Thymus (tissue), 11 donors: ENCODE results near the gene TSR1. TPM values are rescaled to one million over a fixed set of nuclear protein-coding genes. Genes with fewer than 3 reads are reported as not detected.

Experiments
- DNase-seq, 9 donors: peaks; one replicate each; pipeline ENCODE4 v3.0.0-alpha.2; 2013; ENCODE audit warnings: low spot score in 9 of 9, low read depth in 6 of 9, missing footprints in 1 of 9
- H3K27ac ChIP-seq, 2 donors: one replicate each; pipeline ENCODE4 v1.5.1; 2013; ENCODE audit warnings: control low read depth in 1 of 2, low read depth in 1 of 2, low read length in 1 of 2, mild to moderate bottlenecking in 1 of 2, moderate library complexity in 1 of 2
- H3K27me3 ChIP-seq, 2 donors: one replicate each; pipeline ENCODE4 v1.5.1; 2013; ENCODE audit warnings: low read length in 1 of 2; ENCODE audit not compliant: control insufficient read depth in 2 of 2, insufficient read depth in 1 of 2
- H3K36me3 ChIP-seq, 2 donors: one replicate each; pipeline ENCODE4 v1.5.1; 2013; ENCODE audit warnings: low read length in 1 of 2, mild to moderate bottlenecking in 1 of 2, moderate library complexity in 1 of 2; ENCODE audit not compliant: control insufficient read depth in 2 of 2, insufficient read depth in 2 of 2
- H3K4me1 ChIP-seq, 2 donors: one replicate each; pipeline ENCODE4 v1.5.1; 2013; ENCODE audit warnings: low read length in 2 of 2; ENCODE audit not compliant: control insufficient read depth in 2 of 2, insufficient read depth in 2 of 2
- H3K4me3 ChIP-seq, 2 donors: one replicate each; pipeline ENCODE4 v1.5.1; 2013; ENCODE audit warnings: low read length in 2 of 2, control low read depth in 1 of 2, mild to moderate bottlenecking in 1 of 2
- H3K9me3 ChIP-seq, 2 donors: one replicate each; pipeline ENCODE4 v1.5.1; 2013; ENCODE audit warnings: low read length in 1 of 2, mild to moderate bottlenecking in 1 of 2; ENCODE audit not compliant: control insufficient read depth in 2 of 2, insufficient read depth in 1 of 2
- WGBS: extraction: QIAGEN DNeasy Blood & Tissue Kit; methylation state at CpG from one replicate; pipeline ENCODE4 v1.1.7; 2013; 5-methylcytosine and 5-hydroxymethylcytosine counted together
- polyA plus RNA-seq: library from polyadenylated mRNA; stranded (reverse); fragments of 200-250 nt; gene quantifications from one replicate; pipeline ENCODE4 v1.2.3, GENCODE V29; 2013
- total RNA-seq: library from RNA; stranded (reverse); fragments of 120-200 nt; gene quantifications from one replicate; pipeline ENCODE4 v1.2.4, GENCODE V29; 2013
- donor health status: healthy.

Gene TSR1
- total and polyA plus RNA-seq, 2 donors: 12.4 to 18.3 TPM

GRCh38 chr17:2363851-2364762 lies 27.9 kb upstream of the TSR1 start:
- H3K9me3 ChIP-seq: no peaks in the 10 kb centered on the region
- no peak overlapping the region for H3K4me3 ChIP-seq
- DNase-seq: no peak
- peaks cover 28 to 44% of the 10 kb centered on the region in 2 donors for H3K36me3 ChIP-seq
- whole genome bisulfite sequencing: 92% methylated on average over 26 of the region's 26 CpGs
- no peaks in the 10 kb centered on the region for H3K4me1 ChIP-seq
- no peaks in the 10 kb centered on the region for H3K27me3 ChIP-seq
- H3K27ac ChIP-seq: no peak overlapping the region

DNA sequence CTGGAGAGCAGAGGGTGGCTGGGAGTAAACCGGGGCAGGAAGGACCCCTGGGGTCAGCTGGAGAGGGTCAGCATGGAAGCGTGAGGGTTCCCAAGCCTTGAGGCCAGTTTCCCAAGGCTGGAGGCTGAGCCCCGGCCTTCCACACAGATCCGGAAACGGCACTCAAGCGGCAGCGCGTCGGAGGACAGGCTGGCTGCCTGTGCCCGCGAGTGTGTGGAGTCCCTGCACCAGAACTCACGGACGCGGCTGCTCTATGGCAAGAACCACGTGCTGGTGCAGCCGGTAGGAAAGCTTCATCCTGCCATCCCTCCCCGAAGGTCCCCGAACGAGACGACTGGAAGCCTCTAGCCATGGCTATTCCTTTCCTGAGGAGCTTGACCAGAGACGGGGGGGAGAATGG lies 27.1 kb upstream of the TSR1 start:
- 97% methylated on average over 21 of the region's 21 CpGs for WGBS
- no peak overlapping the region for H3K27ac ChIP-seq
- no peaks in the 10 kb centered on the region for H3K27me3 ChIP-seq
- H3K36me3 ChIP-seq: peaks cover 28 to 44% of the 10 kb centered on the region in 2 donors
- no peak overlapping the region for H3K4me3 ChIP-seq
- H3K9me3 ChIP-seq: no peaks in the 10 kb centered on the region
- no peaks in the 10 kb centered on the region for H3K4me1 ChIP-seq
- no peak for DNase-seq

DNA sequence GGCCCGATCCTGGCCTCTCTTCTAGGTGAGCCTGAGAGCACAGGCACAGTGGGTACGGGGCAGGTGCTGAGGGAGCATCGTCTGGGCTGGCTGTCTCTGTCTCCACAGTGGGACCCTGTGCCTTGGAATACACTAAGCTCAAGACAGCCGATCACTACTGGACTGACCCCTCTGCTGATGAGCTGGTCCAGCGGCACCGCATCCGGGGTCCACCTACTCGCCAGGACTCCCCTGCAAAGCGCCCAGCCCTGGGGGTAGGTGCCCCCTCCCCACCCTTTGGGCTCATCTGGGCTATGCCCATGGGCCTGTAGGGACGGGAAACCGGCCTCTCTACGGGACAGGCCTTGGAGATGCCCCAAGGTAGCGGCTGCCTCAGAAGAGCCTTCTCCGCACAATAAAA lies 26.6 kb upstream of the TSR1 start:
- H3K27me3 ChIP-seq: no peaks in the 10 kb centered on the region
- H3K4me3 ChIP-seq: no peak overlapping the region
- peaks cover 28 to 44% of the 10 kb centered on the region in 2 donors for H3K36me3 ChIP-seq
- WGBS: 99% methylated on average over 14 of the region's 14 CpGs
- no peaks in the 10 kb centered on the region for H3K9me3 ChIP-seq
- no peaks in the 10 kb centered on the region for H3K4me1 ChIP-seq
- DNase-seq: no peak
- no peak overlapping the region for H3K27ac ChIP-seq

DNA sequence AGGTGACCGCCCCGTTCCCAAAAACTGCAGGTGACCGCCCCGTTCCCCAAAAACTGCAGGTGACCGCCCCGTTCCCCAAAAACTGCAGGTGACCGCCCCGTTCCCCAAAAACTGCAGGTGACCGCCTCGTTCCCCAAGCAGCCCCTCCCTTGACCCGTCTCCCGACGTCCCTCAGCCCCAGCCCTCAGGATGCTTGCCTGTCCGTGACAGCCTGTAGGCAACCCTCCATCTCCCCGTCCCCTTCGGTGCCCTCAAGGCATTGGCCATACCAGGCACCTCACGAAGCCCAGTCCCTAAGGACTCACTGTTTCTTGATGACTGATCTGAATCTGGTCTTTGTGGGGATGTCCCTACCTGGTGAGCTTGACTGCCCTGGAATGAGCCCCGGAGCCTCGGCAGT lies 26.2 kb upstream of the TSR1 start:
- H3K36me3 ChIP-seq: peaks cover 28 to 44% of the 10 kb centered on the region in 2 donors
- DNase-seq: no peak
- H3K27me3 ChIP-seq: no peaks in the 10 kb centered on the region
- WGBS: 94% methylated on average over 19 of the region's 19 CpGs
- H3K4me1 ChIP-seq: no peaks in the 10 kb centered on the region
- H3K27ac ChIP-seq: no peak overlapping the region
- H3K9me3 ChIP-seq: no peaks in the 10 kb centered on the region
- H3K4me3 ChIP-seq: no peak overlapping the region

DNA sequence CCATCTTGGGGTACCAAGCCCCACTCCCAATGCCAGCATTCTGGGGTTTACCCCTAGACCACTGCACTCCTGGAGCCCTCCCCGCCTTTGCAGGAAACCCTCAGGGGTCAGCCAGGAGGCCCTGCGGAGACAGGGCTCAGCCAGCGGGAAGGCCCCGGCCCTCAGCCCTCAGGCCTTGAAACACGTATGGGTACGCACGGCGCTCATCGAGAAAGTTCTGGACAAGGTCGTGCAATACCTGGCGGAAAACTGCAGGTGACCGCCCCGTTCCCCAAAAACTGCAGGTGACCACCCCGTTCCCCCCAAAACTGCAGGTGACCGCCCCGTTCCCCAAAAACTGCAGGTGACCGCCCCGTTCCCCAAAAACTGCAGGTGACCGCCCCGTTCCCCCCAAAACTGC lies 25.8 kb upstream of the TSR1 start:
- H3K27ac ChIP-seq: no peak overlapping the region
- no peak overlapping the region for H3K4me3 ChIP-seq
- no peak for DNase-seq
- no peaks in the 10 kb centered on the region for H3K4me1 ChIP-seq
- H3K9me3 ChIP-seq: no peaks in the 10 kb centered on the region
- H3K36me3 ChIP-seq: peaks cover 28 to 40% of the 10 kb centered on the region in 2 donors
- WGBS: 99% methylated on average over 20 of the region's 20 CpGs
- no peaks in the 10 kb centered on the region for H3K27me3 ChIP-seq

DNA sequence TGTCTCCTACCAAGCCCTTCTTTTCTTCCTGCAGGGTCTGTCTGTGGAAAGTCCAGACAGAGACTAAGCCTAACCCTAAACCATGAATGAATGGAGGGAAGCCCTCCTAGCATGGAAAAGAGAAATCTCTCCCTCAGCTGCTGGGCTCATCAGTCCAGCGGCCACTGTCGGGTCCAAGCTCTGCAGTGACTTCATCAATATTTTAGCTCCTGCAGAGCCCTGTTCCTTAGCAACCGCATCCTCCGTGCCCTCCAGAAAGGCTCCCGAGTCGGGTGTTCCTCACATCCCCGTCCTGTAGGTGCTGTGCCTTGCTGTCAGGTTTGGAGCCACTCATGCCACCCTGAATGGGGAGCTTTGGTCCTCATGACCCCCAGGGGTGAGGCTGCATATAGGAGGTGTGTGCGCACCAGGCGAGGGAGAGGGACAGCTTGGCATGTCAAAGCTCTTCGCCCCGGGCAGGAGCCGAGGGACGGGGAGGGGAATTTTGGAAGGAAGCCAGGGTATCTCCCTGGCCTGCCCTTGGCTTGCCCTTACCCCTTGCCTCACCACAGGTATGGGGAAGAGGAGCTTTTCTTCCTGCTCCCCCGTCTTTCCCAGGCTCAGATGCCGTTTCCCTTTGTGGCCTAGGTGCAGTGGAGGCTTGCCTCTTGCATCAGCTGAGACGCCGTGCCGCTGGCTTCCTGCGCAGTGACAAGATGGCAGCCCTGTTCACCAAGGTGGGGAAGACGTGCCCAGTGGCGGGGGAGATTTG lies 24.9 kb upstream of the TSR1 start:
- Histone ChIP-seq H3K4me1 (no peaks in the 10 kb centered on the region), H3K27me3 (no peaks in the 10 kb centered on the region), H3K9me3 (no peaks in the 10 kb centered on the region), H3K4me3 (no peak overlapping the region), H3K27ac (no peak overlapping the region), H3K36me3 (peaks cover 23 to 38% of the 10 kb centered on the region in 2 donors)
- no peak for DNase-seq
- WGBS: 91% methylated on average over 21 of the region's 21 CpGs

GRCh38 chr17:2357931-2358434 lies 21.7 kb upstream of the TSR1 start:
- Histone ChIP-seq H3K4me1 (peaks cover 10 to 13% of the 10 kb centered on the region in 2 donors), H3K27me3 (no peaks in the 10 kb centered on the region), H3K27ac (no peak overlapping the region), H3K4me3 (no peak overlapping the region), H3K36me3 (peaks cover 1 to 15% of the 10 kb centered on the region in 2 donors), H3K9me3 (no peaks in the 10 kb centered on the region)
- WGBS: 98% methylated on average over 10 of the region's 10 CpGs
- no peak for DNase-seq

DNA sequence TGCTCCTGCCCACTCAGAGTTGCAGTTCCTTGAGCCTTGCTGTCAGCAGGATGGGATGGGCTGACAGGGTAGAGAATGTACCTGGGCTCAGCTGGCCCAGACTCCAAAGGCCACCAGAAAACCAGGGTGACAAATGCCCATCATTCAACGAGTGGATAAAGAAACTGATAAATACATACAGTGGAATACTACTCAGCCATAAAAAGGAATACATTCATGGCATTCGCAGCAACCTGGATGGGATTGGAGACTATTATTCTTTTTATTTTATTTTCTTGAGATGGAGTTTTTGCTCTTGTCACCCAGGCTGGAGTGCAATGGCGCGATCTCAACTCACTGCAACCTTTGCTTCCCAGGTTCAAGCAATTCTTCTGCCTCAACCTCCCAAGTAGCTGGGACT lies 21.0 kb upstream of the TSR1 start:
- no peaks in the 10 kb centered on the region for H3K27me3 ChIP-seq
- no peak overlapping the region for H3K27ac ChIP-seq
- H3K4me1 ChIP-seq: peaks cover 10 to 15% of the 10 kb centered on the region in 2 donors
- no peaks in the 10 kb centered on the region for H3K9me3 ChIP-seq
- DNase-seq: no peak
- peaks cover 0 to 9% of the 10 kb centered on the region in 2 donors for H3K36me3 ChIP-seq
- H3K4me3 ChIP-seq: no peak overlapping the region
- 99% methylated on average over 4 of the region's 4 CpGs for WGBS

DNA sequence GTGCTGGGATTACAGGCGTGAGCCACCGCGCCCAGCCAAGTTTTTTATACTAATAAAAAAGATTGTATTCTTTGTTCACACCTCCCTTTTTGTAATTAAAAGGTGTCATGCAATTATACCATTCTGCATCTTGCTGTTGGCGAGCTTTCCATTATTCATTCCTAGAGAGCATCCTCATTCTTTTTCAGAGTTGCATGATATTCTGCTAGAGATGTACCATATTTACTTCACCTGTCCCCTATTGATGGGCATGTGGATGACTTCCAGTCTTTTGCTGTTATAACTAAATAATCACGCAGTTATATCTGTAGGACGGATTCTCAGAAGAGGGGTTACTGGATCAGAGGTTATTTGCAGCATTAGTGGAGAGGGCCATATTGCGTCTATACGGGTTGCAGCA lies 18.1 kb upstream of the TSR1 start:
- 97% methylated on average over 8 of the region's 8 CpGs for WGBS

More for the DNA sequence above, 18.1 kb upstream of the TSR1 start:
- Histone ChIP-seq H3K36me3 (peaks cover 0 to 3% of the 10 kb centered on the region in 2 donors), H3K4me1 (peaks cover 10 to 15% of the 10 kb centered on the region in 2 donors), H3K4me3 (no peak overlapping the region), H3K9me3 (no peaks in the 10 kb centered on the region), H3K27ac (peak overlapping the region in 1 of 2 donors; percentile 7), H3K27me3 (no peaks in the 10 kb centered on the region)
- DNase-seq: no peak
